Breast epithelium (tissue), 4 donors: ENCODE measurements around the gene BABAM2. TPM values are rescaled to one million over a fixed set of nuclear protein-coding genes. Genes with fewer than 3 reads are reported as not detected.

ENCODE experiments used
- DNase-seq, 2 donors: peaks; one replicate each; pipeline ENCODE4 v3.0.0-alpha.2; 2019; ENCODE audit warnings: low spot score in 2 of 2
- H3K27ac ChIP-seq, 2 donors: fragments of 200-600 bp; sonication (generic) in 1 of 2; one replicate each; pipeline ENCODE4 v1.5.1; 2016 to 2019; ENCODE audit warnings: mild to moderate bottlenecking in 1 of 2
- H3K27me3 ChIP-seq, 2 donors: fragments of 200-600 bp; sonication (generic) in 1 of 2; one replicate each; pipeline versions ENCODE4 v1.5.1 to v1.6.0; 2017 to 2019; ENCODE audit warnings: control low read depth in 1 of 2, mild to moderate bottlenecking in 1 of 2
- H3K36me3 ChIP-seq: fragments of 200-600 bp; one replicate; pipeline ENCODE4 v1.5.1; 2019
- H3K4me1 ChIP-seq, 2 donors: fragments of 200-600 bp; sonication (generic); one replicate each; pipeline ENCODE4 v1.5.1; 2016 to 2019; ENCODE audit warnings: control low read depth in 1 of 2
- H3K4me3 ChIP-seq, 3 donors: fragments of 200-600 bp; sonication (generic); 1 replicate in 2 of 3; 2 replicates in 1 of 3; pipeline ENCODE4 v1.5.1; 2016 to 2019; ENCODE audit warnings: mild to moderate bottlenecking in 3 of 3, moderate library complexity in 2 of 3
- H3K9me3 ChIP-seq, 2 donors: fragments of 200-600 bp; sonication (generic) in 1 of 2; one replicate each; pipeline ENCODE4 v1.5.1; 2016 to 2019; ENCODE audit warnings: control low read depth in 1 of 2
- CTCF ChIP-seq, 3 donors: fragments of 450-650 bp; IDR thresholded peaks; one replicate each; pipeline ENCODE4 v1.5.1; 2016 to 2017; ENCODE audit warnings: antibody characterized with exemption in 3 of 3, mild to moderate bottlenecking in 3 of 3, moderate library complexity in 3 of 3
- POLR2A ChIP-seq: fragments of 450-650 bp; IDR thresholded peaks from one replicate; pipeline ENCODE4 v1.6.1; 2016; ENCODE audit warnings: antibody characterized with exemption, mild to moderate bottlenecking, moderate library complexity
- POLR2AphosphoS5 ChIP-seq, 3 donors: sonication (generic); formaldehyde crosslinking; IDR thresholded peaks; one replicate each; pipeline ENCODE4 v1.6.1; 2017; ENCODE audit warnings: antibody characterized with exemption in 3 of 3
- intact Hi-C: fragments of 100-400 bp; cut with DNase I; formaldehyde crosslinking; loops from one replicate; pipeline ENCODE4 v1.15.1; 2023; ENCODE audit warnings: low total_unique reads
- total RNA-seq, 3 donors: library from RNA; depleted of rRNA; stranded (reverse); fragments of >200 nt; gene quantifications; one replicate each; pipeline ENCODE4 v1.1.0, GENCODE V29; 2016

The BABAM2 gene
- total RNA-seq, 3 donors from 2014 or later, result 34.7 to 46.2 (median 37.4) TPM

DNA sequence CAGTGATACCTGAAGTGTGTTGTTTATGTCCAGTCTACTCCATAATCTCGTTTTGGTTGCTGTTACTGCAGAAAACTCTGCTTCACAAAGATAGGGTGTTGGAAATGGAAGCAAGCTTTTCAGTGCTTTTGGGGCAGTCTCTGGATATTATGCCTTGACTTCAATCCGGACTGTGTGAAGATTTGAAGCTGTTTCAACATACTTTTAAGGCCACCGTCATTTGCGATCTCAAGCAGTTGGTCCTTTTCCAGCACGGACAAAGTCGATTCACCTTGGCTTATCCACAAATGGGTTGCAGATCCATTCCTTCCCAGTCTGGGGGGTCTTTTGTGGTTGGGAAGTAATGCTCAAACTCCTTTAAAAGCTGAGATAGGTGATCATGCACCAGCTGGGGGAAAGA, 20.8 kb upstream of the BABAM2 start:
- intact Hi-C loops, result no loop called here
- no peaks in the 10 kb centered on the region for H3K4me1 ChIP-seq
- no peaks in the 10 kb centered on the region for H3K36me3 ChIP-seq
- no peak overlapping the region for H3K27ac ChIP-seq
- DNase-seq, result no peak
- TF ChIP-seq CTCF (IDR thresholded peaks at IDR 0.05) (no peak), POLR2AphosphoS5 (IDR thresholded peaks at IDR 0.05) (no peak), POLR2A (no peak)
- H3K27me3 ChIP-seq, result no peaks in the 10 kb centered on the region
- no peaks in the 10 kb centered on the region for H3K9me3 ChIP-seq
- no peak overlapping the region for H3K4me3 ChIP-seq

DNA sequence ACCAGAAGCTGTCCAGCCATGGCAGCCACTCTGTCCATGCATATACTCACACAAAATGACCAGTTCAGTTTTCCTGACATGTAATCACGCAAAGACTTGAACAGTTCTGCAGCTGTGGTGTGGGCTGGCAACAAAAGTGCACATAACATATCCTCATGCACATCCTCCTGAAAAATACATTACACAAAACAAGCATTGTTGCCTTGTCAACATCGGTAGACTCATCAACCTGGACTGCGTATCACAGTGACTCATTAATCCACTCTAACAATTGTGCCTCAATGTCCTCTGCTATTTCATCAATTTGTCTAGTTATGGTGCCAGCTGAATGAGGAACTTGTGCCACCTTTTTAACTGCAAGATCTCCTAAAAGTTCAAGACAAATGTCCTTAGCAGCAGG, 19.8 kb upstream of the BABAM2 start:
- Histone ChIP-seq H3K4me1 (no peaks in the 10 kb centered on the region), H3K9me3 (peaks cover 0 to 1% of the 10 kb centered on the region in 2 donors), H3K27ac (no peak overlapping the region), H3K36me3 (no peaks in the 10 kb centered on the region), H3K4me3 (no peak overlapping the region), H3K27me3 (no peaks in the 10 kb centered on the region)
- DNase-seq, result no peak
- TF ChIP-seq POLR2A, result no peak
- TF ChIP-seq CTCF (IDR thresholded peaks at IDR 0.05), result no peak
- no peak for TF ChIP-seq POLR2AphosphoS5 (IDR thresholded peaks at IDR 0.05)
- intact Hi-C loops, result no loop called here

GRCh38 chr2:27871802-27872201, 18.7 kb upstream of the BABAM2 start:
- Histone ChIP-seq H3K27me3 (no peaks in the 10 kb centered on the region), H3K4me3 (no peak overlapping the region), H3K36me3 (no peaks in the 10 kb centered on the region), H3K9me3 (peaks cover 0 to 10% of the 10 kb centered on the region in 2 donors), H3K27ac (no peak overlapping the region), H3K4me1 (no peaks in the 10 kb centered on the region)
- no peak for DNase-seq
- intact Hi-C loops, result no loop called here
- no peak for TF ChIP-seq CTCF (IDR thresholded peaks at IDR 0.05)
- no peak for TF ChIP-seq POLR2AphosphoS5 (IDR thresholded peaks at IDR 0.05)
- no peak for TF ChIP-seq POLR2A

GRCh38 chr2:27873091-27873490, 17.4 kb upstream of the BABAM2 start:
- Histone ChIP-seq H3K27me3 (no peaks in the 10 kb centered on the region), H3K27ac (no peak overlapping the region), H3K4me1 (no peaks in the 10 kb centered on the region), H3K36me3 (no peaks in the 10 kb centered on the region), H3K4me3 (no peak overlapping the region), H3K9me3 (peaks cover 0 to 10% of the 10 kb centered on the region in 2 donors)
- no peak for TF ChIP-seq CTCF (IDR thresholded peaks at IDR 0.05)
- TF ChIP-seq POLR2AphosphoS5 (IDR thresholded peaks at IDR 0.05), result no peak
- intact Hi-C loops, result no loop called here
- no peak for DNase-seq

- Histone ChIP-seq H3K36me3 (no peaks in the 10 kb centered on the region), H3K4me1 (no peaks in the 10 kb centered on the region), H3K4me3 (no peak overlapping the region), H3K9me3 (peaks cover 0 to 10% of the 10 kb centered on the region in 2 donors), H3K27me3 (no peaks in the 10 kb centered on the region), H3K27ac (no peak overlapping the region)
- intact Hi-C loops, result no loop called here
- no peak for DNase-seq
- no peak for TF ChIP-seq POLR2A
- no peak for TF ChIP-seq POLR2AphosphoS5 (IDR thresholded peaks at IDR 0.05)
- no peak for TF ChIP-seq CTCF (IDR thresholded peaks at IDR 0.05)
These were observed 15.2 kb upstream of the BABAM2 start for GRCh38 chr2:27875089-27875881.
